ENCODE results near the gene TPCN2. TPM values are rescaled to one million over a fixed set of nuclear protein-coding genes. Genes with fewer than 3 reads are reported as not detected.

The TPCN2 gene
- total and polyA plus RNA-seq, 2 of the 8 experiments (the other 6 are each of a cell fraction or from before 2014, with no cell fraction given), result 9.7 to 18.6 TPM

GRCh38 chr11:69160296-69161116, 111.8 kb downstream of the TPCN2 start (continued):
- no peak for TF ChIP-seq SAP30 (IDR thresholded peaks at IDR 0.05; ENCODE audit: insufficient read depth, insufficient replicate concordance, low read length)
- no peak for TF ChIP-seq ZNF274 (IDR thresholded peaks at IDR 0.05; ENCODE audit: borderline replicate concordance, extremely low read depth, low read length)
- TF ChIP-seq KDM4A (IDR thresholded peaks at IDR 0.05; ENCODE audit: low read depth, low read length, severe bottlenecking), result no peak
- no peak for TF ChIP-seq CTBP2 (IDR thresholded peaks at IDR 0.05; ENCODE audit: borderline replicate concordance, insufficient read depth, insufficient read length, low read length)
